Glutamatergic neuron (in vitro differentiated cells): ENCODE measurements around the gene REM2. TPM values are rescaled to one million over a fixed set of nuclear protein-coding genes. Genes with fewer than 3 reads are reported as not detected.

ENCODE experiments used
- DNase-seq: peaks from one replicate; pipeline ENCODE4 v3.0.0; 2022
- H3K27ac Mint-ChIP-seq: one replicate; pipeline ENCODE4 v1.8.0; 2020; ENCODE audit warnings: mild to moderate bottlenecking, mixed read lengths, inconsistent platforms; ENCODE audit not compliant: unreplicated experiment
- H3K27me3 Mint-ChIP-seq: one replicate; pipeline ENCODE4 v1.8.0; 2020; ENCODE audit warnings: mild to moderate bottlenecking, moderate library complexity, mixed read lengths, inconsistent platforms; ENCODE audit not compliant: unreplicated experiment
- H3K36me3 Mint-ChIP-seq: one replicate; pipeline ENCODE4 v1.8.0; 2020; ENCODE audit warnings: mild to moderate bottlenecking, mixed read lengths, inconsistent platforms; ENCODE audit not compliant: unreplicated experiment
- H3K4me1 Mint-ChIP-seq: one replicate; pipeline ENCODE4 v1.8.0; 2020; ENCODE audit warnings: mild to moderate bottlenecking, low read depth, mixed read lengths, inconsistent platforms; ENCODE audit not compliant: unreplicated experiment
- H3K4me3 Mint-ChIP-seq: one replicate; pipeline ENCODE4 v1.8.0; 2020; ENCODE audit warnings: mild to moderate bottlenecking, mixed read lengths, inconsistent platforms; ENCODE audit not compliant: unreplicated experiment
- H3K9me3 Mint-ChIP-seq: one replicate; pipeline ENCODE4 v1.8.0; 2020; ENCODE audit warnings: mild to moderate bottlenecking, moderate library complexity, mixed read lengths, inconsistent platforms; ENCODE audit not compliant: unreplicated experiment
- CTCF ChIP-seq: fragments of 200-600 bp; sonication (generic); IDR thresholded peaks from one replicate; pipeline ENCODE4 v1.5.0; 2021; ENCODE audit not compliant: partially characterized antibody, unreplicated experiment
- total RNA-seq: library from RNA; stranded (reverse); fragmentation: NEBNext Ultra II Directional; extraction: Animal tissue kit (Norgen Biotek cat#: 25700); gene quantifications from one replicate; pipeline ENCODE4 v1.2.1, GENCODE V29; 2021; ENCODE audit not compliant: unreplicated experiment

The REM2 gene
- total RNA-seq, 1 donor from 2014 or later: 73.2 TPM

GRCh38 chr14:22923746-22924145, 40.7 kb downstream of the REM2 start:
- Mint-ChIP-seq H3K36me3 (no peaks in the 10 kb centered on the region), H3K4me3 (no peak overlapping the region), H3K9me3 (peaks cover 8% of the 10 kb centered on the region), H3K27me3 (peaks cover 8% of the 10 kb centered on the region), H3K4me1 (peaks cover 4% of the 10 kb centered on the region), H3K27ac (no peak overlapping the region)
- DNase-seq: no peak
- TF ChIP-seq CTCF: no peak

DNA sequence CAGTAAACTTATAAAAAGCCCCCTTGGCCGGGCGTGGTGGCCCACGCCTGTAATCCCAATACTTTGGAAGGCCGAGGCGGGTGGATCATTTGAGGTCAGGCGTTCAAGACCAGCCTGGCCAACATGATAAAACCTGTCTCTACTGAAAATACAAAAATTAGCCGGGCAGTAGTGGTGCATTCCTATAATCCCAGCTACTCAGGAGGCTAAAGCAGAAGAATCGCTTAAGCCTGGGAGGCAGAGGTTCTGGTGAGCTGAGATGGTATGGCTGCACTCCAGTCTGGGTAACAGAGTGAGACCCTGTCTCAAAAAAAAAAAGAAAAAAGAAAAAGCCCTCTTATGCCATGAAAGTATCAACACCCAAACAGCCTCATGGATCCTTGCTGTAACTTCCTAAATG, 42.5 kb downstream of the REM2 start:
- no peak overlapping the region for H3K4me3 Mint-ChIP-seq
- H3K9me3 Mint-ChIP-seq: peaks cover 4% of the 10 kb centered on the region
- H3K27me3 Mint-ChIP-seq: peaks cover 3% of the 10 kb centered on the region
- TF ChIP-seq CTCF: no peak
- no peak for DNase-seq
- peaks cover 4% of the 10 kb centered on the region for H3K4me1 Mint-ChIP-seq
- H3K36me3 Mint-ChIP-seq: no peaks in the 10 kb centered on the region
- H3K27ac Mint-ChIP-seq: no peak overlapping the region

GRCh38 chr14:22926316-22926715, 43.3 kb downstream of the REM2 start:
- Mint-ChIP-seq H3K4me3 (no peak overlapping the region), H3K9me3 (peaks cover 4% of the 10 kb centered on the region)

DNA sequence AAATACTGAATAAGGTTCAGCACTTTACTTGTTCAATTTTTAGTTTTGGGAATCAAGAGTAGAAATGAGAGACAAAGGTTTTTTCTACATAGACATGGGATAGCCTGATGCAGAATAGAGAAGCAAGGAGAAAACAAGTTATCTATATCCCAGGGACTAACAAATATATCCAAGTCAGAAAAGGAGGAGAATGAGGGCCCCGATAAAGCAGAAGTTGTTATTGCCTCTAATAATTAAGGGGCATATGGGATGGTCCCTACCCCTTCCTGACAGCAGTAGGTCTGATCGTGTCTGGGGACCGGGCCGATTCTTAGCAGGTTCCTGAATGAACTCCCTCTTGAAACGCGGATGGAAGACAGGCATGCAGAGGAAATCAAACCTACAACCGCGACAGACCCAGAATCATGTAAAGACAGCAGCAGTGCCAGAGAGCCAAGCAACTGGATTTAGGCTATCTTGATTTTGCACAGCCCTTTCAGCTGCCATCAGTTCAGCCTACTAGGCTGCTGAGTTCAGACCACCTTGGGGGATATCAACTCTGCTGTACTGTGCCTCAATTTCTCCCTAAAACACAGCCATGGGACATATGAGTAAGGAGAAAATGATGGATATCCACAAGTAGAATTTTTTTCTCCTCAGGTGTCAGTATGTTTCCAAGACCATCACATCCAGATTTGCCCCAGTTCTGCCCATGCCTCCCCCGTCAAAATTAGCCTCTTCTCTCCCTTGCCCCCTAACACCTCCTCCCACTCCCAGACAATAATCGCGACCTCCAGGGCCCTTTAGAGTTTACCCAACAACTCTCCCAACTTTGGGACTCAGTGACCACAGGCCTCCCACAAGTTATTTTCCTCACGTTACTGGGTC, 45.4 kb downstream of the REM2 start:
- no peak for DNase-seq
- no peak for TF ChIP-seq CTCF
- peaks cover 4% of the 10 kb centered on the region for H3K9me3 Mint-ChIP-seq
- no peak overlapping the region for H3K4me3 Mint-ChIP-seq
- peaks cover 4% of the 10 kb centered on the region for H3K4me1 Mint-ChIP-seq
- peaks cover 3% of the 10 kb centered on the region for H3K27me3 Mint-ChIP-seq
- H3K27ac Mint-ChIP-seq: peak overlapping the region; percentile 1
- H3K36me3 Mint-ChIP-seq: no peaks in the 10 kb centered on the region

More at GRCh38 chr14:22926316-22926715, 43.3 kb downstream of the REM2 start:
- Mint-ChIP-seq H3K27me3 (peaks cover 3% of the 10 kb centered on the region), H3K36me3 (no peaks in the 10 kb centered on the region), H3K4me1 (peaks cover 4% of the 10 kb centered on the region), H3K27ac (no peak overlapping the region)
- no peak for TF ChIP-seq CTCF
- no peak for DNase-seq
